CD4-positive, CD25-positive, alpha-beta regulatory T cell (primary cell): ENCODE measurements around the gene NCF2. TPM values are rescaled to one million over a fixed set of nuclear protein-coding genes. Genes with fewer than 3 reads are reported as not detected.

Experiments used
- ATAC-seq, 2 donors: fragments of 150-1000 bp; cut with Tn5 transposase; one replicate each; pipeline ENCODE4 v1.10.0; 2021; ENCODE audit warnings: low read depth in 2 of 2, moderate number of reproducible peaks in 2 of 2, moderate library complexity in 1 of 2
- DNase-seq, 3 donors: peaks; one replicate each; pipeline versions ENCODE4 v3.0.0 to v3.0.0-alpha.2; 2012 to 2022; ENCODE audit warnings: mixed read lengths in 1 of 3
- H3K27ac ChIP-seq: one replicate; pipeline ENCODE4 v1.7.0; 2013; ENCODE audit warnings: mild to moderate bottlenecking, low read length; ENCODE audit not compliant: insufficient read depth, poor library complexity, severe bottlenecking
- H3K27me3 ChIP-seq: one replicate; pipeline ENCODE4 v1.7.0; 2013; ENCODE audit warnings: low read length; ENCODE audit not compliant: control insufficient read depth, insufficient read depth
- H3K36me3 ChIP-seq: one replicate; pipeline ENCODE4 v1.7.0; 2013; ENCODE audit warnings: mild to moderate bottlenecking, low read length, moderate library complexity; ENCODE audit not compliant: control insufficient read depth, insufficient read depth
- H3K4me1 ChIP-seq: 2 replicates; pipeline ENCODE4 v1.7.0; 2013; ENCODE audit warnings: mild to moderate bottlenecking, low read length; ENCODE audit not compliant: insufficient read depth, control insufficient read depth, poor library complexity, severe bottlenecking
- H3K4me3 ChIP-seq: one replicate; pipeline ENCODE4 v1.7.0; 2013; ENCODE audit warnings: low read depth, mild to moderate bottlenecking, low read length, moderate library complexity
- H3K9me3 ChIP-seq, 2 experiments: 1 replicate in 1 of 2; 2 replicates in 1 of 2; pipeline ENCODE4 v1.7.0; 2013; ENCODE audit warnings: low read length in 2 of 2, mild to moderate bottlenecking in 1 of 2, moderate library complexity in 1 of 2; ENCODE audit not compliant: control insufficient read depth in 2 of 2
- H3K27ac Mint-ChIP-seq, 3 donors: one replicate each; pipeline ENCODE4 v1.8.0; 2020 to 2022; ENCODE audit warnings: mild to moderate bottlenecking in 3 of 3, mixed read lengths in 3 of 3, moderate library complexity in 2 of 3
- H3K27me3 Mint-ChIP-seq: one replicate; pipeline ENCODE4 v1.8.0; 2022; ENCODE audit warnings: mild to moderate bottlenecking, mixed read lengths
- H3K36me3 Mint-ChIP-seq: one replicate; pipeline ENCODE4 v1.8.0; 2020; ENCODE audit warnings: mixed read lengths
- H3K4me1 Mint-ChIP-seq, 4 donors: one replicate each; pipeline ENCODE4 v1.8.0; 2020 to 2022; ENCODE audit warnings: mixed read lengths in 4 of 4, mild to moderate bottlenecking in 1 of 4
- H3K4me3 Mint-ChIP-seq, 4 donors: one replicate each; pipeline ENCODE4 v1.8.0; 2020 to 2022; ENCODE audit warnings: mild to moderate bottlenecking in 4 of 4, mixed read lengths in 4 of 4, moderate library complexity in 3 of 4
- H3K9me3 Mint-ChIP-seq, 7 donors: one replicate each; pipeline ENCODE4 v1.8.0; 2020 to 2022; ENCODE audit warnings: mixed read lengths in 7 of 7, mild to moderate bottlenecking in 3 of 7, moderate library complexity in 2 of 7
- polyA plus RNA-seq, 4 donors: library from polyadenylated mRNA; unstranded; fragments of 300-500 nt; fragmentation: Illumina TruSeq; gene quantifications; one replicate each; pipeline ENCODE4 v1.2.3, GENCODE V29; 2021
- total RNA-seq: library from RNA; stranded (reverse); gene quantifications from one replicate; pipeline ENCODE4 v1.2.3, GENCODE V29; 2022

Gene NCF2
- 9.3 TPM for total RNA-seq
- polyA plus RNA-seq, result 10 to 100 TPM in 1 of 4 donors, 1 to 10 TPM in 3; 2.8 to 20.0 (median 5.4) TPM

GRCh38 chr1:183590244-183591191 is at the start of gene NCF2:
Gene NCF2, minus strand, starts transcription at chr1:183590459. Its CDS starts 130 bp downstream, at chr1:183590329.
- H3K27me3 Mint-ChIP-seq, result no peaks in the 10 kb centered on the region
- H3K4me3 ChIP-seq, result peak within 1 kb of the TSS; percentile 37
- H3K4me3 Mint-ChIP-seq, result peak within 1 kb of the TSS; percentile 16 to 44 (median 30)
- no peaks in the 10 kb centered on the region for H3K27me3 ChIP-seq
- H3K36me3 Mint-ChIP-seq, result no peaks in the 10 kb centered on the region
- ATAC-seq (peak; percentile 65 to 66), DNase-seq (peak in 1 of 3 donors; percentile 91)
- H3K27ac ChIP-seq, result peak within 1 kb of the TSS; percentile 52
- peaks cover 21% of the 10 kb centered on the region for H3K4me1 ChIP-seq
- no peaks in the 10 kb centered on the region for H3K9me3 ChIP-seq
- no peaks in the 10 kb centered on the region for H3K9me3 Mint-ChIP-seq
- peak within 1 kb of the TSS; percentile 50 to 87 (median 76) for H3K27ac Mint-ChIP-seq
- H3K4me1 Mint-ChIP-seq, result peaks cover 10 to 31% (median 25%) of the 10 kb centered on the region in 4 donors
- no peaks in the 10 kb centered on the region for H3K36me3 ChIP-seq

GRCh38 chr1:183638649-183639387 is 48.6 kb upstream of the NCF2 start:
- Mint-ChIP-seq H3K36me3 (no peaks in the 10 kb centered on the region), H3K27ac (no peak overlapping the region), H3K4me3 (no peak overlapping the region), H3K9me3 (peaks cover 0 to 1% (median 0%) of the 10 kb centered on the region in 7 donors), H3K4me1 (peaks cover under 1 to 21% (median 6%) of the 10 kb centered on the region in 4 donors), H3K27me3 (peaks cover 23% of the 10 kb centered on the region)
- no peak for DNase-seq
- Histone ChIP-seq H3K4me3 (no peak overlapping the region), H3K4me1 (peaks cover 18% of the 10 kb centered on the region), H3K9me3 (no peaks in the 10 kb centered on the region), H3K36me3 (no peaks in the 10 kb centered on the region), H3K27me3 (no peaks in the 10 kb centered on the region), H3K27ac (no peak overlapping the region)
- ATAC-seq, result no peak

GRCh38 chr1:183636783-183637182 is 46.5 kb upstream of the NCF2 start:
- Mint-ChIP-seq H3K27me3 (peaks cover 19% of the 10 kb centered on the region), H3K36me3 (peaks cover 3% of the 10 kb centered on the region), H3K4me1 (peaks cover 12 to 40% (median 15%) of the 10 kb centered on the region in 4 donors), H3K4me3 (peak overlapping the region; percentile 86 to 100 (median 99)), H3K27ac (peak overlapping the region; percentile 72 to 99 (median 99)), H3K9me3 (peaks cover 0 to 1% (median 0%) of the 10 kb centered on the region in 7 donors)
- Histone ChIP-seq H3K4me3 (peak overlapping the region; percentile 75), H3K36me3 (peaks cover under 1% of the 10 kb centered on the region), H3K27me3 (no peaks in the 10 kb centered on the region), H3K9me3 (no peaks in the 10 kb centered on the region), H3K4me1 (peaks cover 38% of the 10 kb centered on the region), H3K27ac (peak overlapping the region; percentile 75)
- ATAC-seq (no peak), DNase-seq (no peak)

GRCh38 chr1:183636334-183636682 is 46.0 kb upstream of the NCF2 start:
- DNase-seq (no peak), ATAC-seq (no peak)
- H3K27me3 ChIP-seq, result no peaks in the 10 kb centered on the region
- Mint-ChIP-seq H3K36me3 (peaks cover 3% of the 10 kb centered on the region), H3K4me3 (peak overlapping the region; percentile 86 to 100 (median 99)), H3K9me3 (peaks cover 0 to 1% (median 0%) of the 10 kb centered on the region in 7 donors), H3K27me3 (peaks cover 19% of the 10 kb centered on the region), H3K27ac (peak overlapping the region; percentile 72 to 99 (median 99)), H3K4me1 (peaks cover 10 to 44% (median 18%) of the 10 kb centered on the region in 4 donors)
- peaks cover 5% of the 10 kb centered on the region for H3K36me3 ChIP-seq
- H3K4me1 ChIP-seq, result peaks cover 43% of the 10 kb centered on the region
- no peaks in the 10 kb centered on the region for H3K9me3 ChIP-seq
- peak overlapping the region; percentile 75 for H3K4me3 ChIP-seq
- H3K27ac ChIP-seq, result peak overlapping the region; percentile 75

- Histone ChIP-seq H3K27me3 (no peaks in the 10 kb centered on the region), H3K4me3 (peak within 1 kb of the TSS; percentile 91), H3K4me1 (peaks cover 49% of the 10 kb centered on the region), H3K9me3 (no peaks in the 10 kb centered on the region), H3K36me3 (peaks cover 8% of the 10 kb centered on the region), H3K27ac (peak within 1 kb of the TSS; percentile 75)
- Mint-ChIP-seq H3K9me3 (peaks cover 0 to 1% (median 0%) of the 10 kb centered on the region in 7 donors), H3K4me1 (peaks cover 11 to 48% (median 20%) of the 10 kb centered on the region in 4 donors), H3K4me3 (peak within 1 kb of the TSS; percentile 86 to 100 (median 99)), H3K36me3 (peaks cover 5% of the 10 kb centered on the region), H3K27me3 (peaks cover 15% of the 10 kb centered on the region), H3K27ac (peak within 1 kb of the TSS; percentile 97 to 99 (median 99))
- peak; percentile 89 to 99 (median 91) for DNase-seq
- ATAC-seq, result peak; percentile 93 to 94
Measured at GRCh38 chr1:183635606-183636333, 45.5 kb upstream of the NCF2 start, which contains the start of gene ARPC5. Gene ARPC5, minus strand, starts transcription at chr1:183635783. Its CDS starts 124 bp downstream, at chr1:183635659.

- Histone ChIP-seq H3K27me3 (no peaks in the 10 kb centered on the region), H3K36me3 (peaks cover 14% of the 10 kb centered on the region), H3K4me3 (peak overlapping the region; percentile 91), H3K4me1 (peaks cover 55% of the 10 kb centered on the region), H3K27ac (peak overlapping the region; percentile 75), H3K9me3 (no peaks in the 10 kb centered on the region)
- peak in 1 of 3 donors; percentile 18 for DNase-seq
- Mint-ChIP-seq H3K36me3 (peaks cover 10% of the 10 kb centered on the region), H3K4me1 (peaks cover 17 to 54% (median 25%) of the 10 kb centered on the region in 4 donors), H3K9me3 (peaks cover 0 to 1% (median 0%) of the 10 kb centered on the region in 7 donors), H3K4me3 (peak overlapping the region; percentile 86 to 100 (median 99)), H3K27me3 (peaks cover 11% of the 10 kb centered on the region), H3K27ac (peak overlapping the region; percentile 97 to 99 (median 99))
- ATAC-seq, result no peak
Measured at GRCh38 chr1:183635099-183635605, 44.9 kb upstream of the NCF2 start.
